ENCODE results near the gene RAD23B. TPM values are rescaled to one million over a fixed set of nuclear protein-coding genes. Genes with fewer than 3 reads are reported as not detected.

RAD23B gene
- total and polyA plus RNA-seq, 2 of the 13 experiments (the other 11 are each of a cell fraction or from before 2014, with no cell fraction given), result 133 to 156 TPM

GRCh38 chr9:107284636-107285035 lies 1.6 kb downstream of the RAD23B start (continued):
- TF ChIP-seq ZGPAT (CRISPR knock-in tag; IDR thresholded peaks at IDR 0.05) (peak; percentile 56; the same call in 1 of the 2 replicates), SALL1 (CRISPR knock-in tag; IDR thresholded peaks at IDR 0.05) (no peak), PAXIP1 (CRISPR knock-in tag; conservative IDR thresholded peaks at IDR 0.05) (peak; percentile 59), ZBTB20 (CRISPR knock-in tag; IDR thresholded peaks at IDR 0.05; ENCODE audit: borderline replicate concordance, low read depth) (no peak), PHB2 (IDR thresholded peaks at IDR 0.05; ENCODE audit: partially characterized antibody) (no peak), SOX5 (CRISPR knock-in tag; IDR thresholded peaks at IDR 0.05; ENCODE audit: borderline replicate concordance) (peak; percentile 87), MLXIP (CRISPR knock-in tag; IDR thresholded peaks at IDR 0.05; ENCODE audit: borderline replicate concordance) (no peak), HHEX (CRISPR knock-in tag; IDR thresholded peaks at IDR 0.05) (no peak), ZNF816 (CRISPR knock-in tag; IDR thresholded peaks at IDR 0.05; ENCODE audit: borderline replicate concordance) (no peak), ZNF577 (CRISPR knock-in tag; IDR thresholded peaks at IDR 0.05; ENCODE audit: borderline replicate concordance, low read depth) (no peak), SMAD9 (CRISPR knock-in tag; IDR thresholded peaks at IDR 0.05) (no peak), MTA3 (CRISPR knock-in tag; IDR thresholded peaks at IDR 0.05) (no peak), PBX3 (CRISPR knock-in tag; IDR thresholded peaks at IDR 0.05; ENCODE audit: borderline replicate concordance) (no peak), USF2 (IDR thresholded peaks at IDR 0.05; ENCODE audit: low read depth, low read length) (no peak), USF2 (CRISPR knock-in tag; IDR thresholded peaks at IDR 0.05; ENCODE audit: borderline replicate concordance) (no peak), RFXANK (CRISPR knock-in tag; IDR thresholded peaks at IDR 0.05) (no peak), SCMH1 (CRISPR knock-in tag; IDR thresholded peaks at IDR 0.05; ENCODE audit: borderline replicate concordance) (no peak), NR1H2 (CRISPR knock-in tag; IDR thresholded peaks at IDR 0.05; ENCODE audit: borderline replicate concordance, low read depth) (no peak)

Measured in HepG2 (cell line).